GM12891 (cell line): Measurements from ENCODE around the gene ZC3H12C.

Experiments used
- POLR2A ChIP-seq: IDR thresholded peaks from 2 replicates; pipeline ENCODE4 v1.6.1; 2011; ENCODE audit warnings: low read depth, low read length, control low read depth
- TAF1 ChIP-seq: IDR thresholded peaks from 2 replicates; pipeline ENCODE4 v1.6.1; 2011; ENCODE audit warnings: low read depth, low read length, control low read depth

GRCh38 chr11:110100476-110101240 is 7.5 kb downstream of the ZC3H12C start:
- TF ChIP-seq POLR2A (0 out of 2 replicates have a peak, but pooled peaks have one; percentile 30), TAF1 (no peak)
